Measurements from ENCODE around the gene CYTH3. TPM values are rescaled to one million over a fixed set of nuclear protein-coding genes. Genes with fewer than 3 reads are reported as not detected.

The CYTH3 gene
- total and polyA plus RNA-seq, 2 donors (not counting 3 experiments of a cell fraction or from before 2014, with no cell fraction given), result 8.6 to 11.2 TPM

- intact Hi-C loops (cut with micrococcal nuclease) (no loop called here), dilution Hi-C loops (cut with MboI; ENCODE audit: extremely low pct_ligation_motif_present, low sequenced_read_pairs) (no loop called here)
- no peak overlapping the region for H3K27ac ChIP-seq (ENCODE audit: insufficient read depth, low read depth, low read length)
- no peak for DNase-seq (ENCODE audit: low read depth, low spot score)
- H3K4me3 ChIP-seq (replicated peaks in 1 of 3; ENCODE audit: insufficient read depth in 1 of 3, low read depth in 1 of 3, low read length in 3 of 3), result no peak overlapping the region
- no peaks in the 10 kb centered on the region for H4K20me1 ChIP-seq (replicated peaks; ENCODE audit: control insufficient read depth, extremely low read depth, insufficient read depth, low read length)
- no peak overlapping the region for H2AFZ ChIP-seq (ENCODE audit: low read depth, low read length)
- H3K9me1 ChIP-seq (replicated peaks; ENCODE audit: control insufficient read depth, extremely low read depth, insufficient read depth, low read length), result no peaks in the 10 kb centered on the region
- H3K79me2 ChIP-seq (ENCODE audit: control insufficient read depth, insufficient read depth, low read length), result no peaks in the 10 kb centered on the region
- POLR2A ChIA-PET, result no interaction called here
- CTCF ChIA-PET, result no interaction called here
- no peaks in the 10 kb centered on the region for H3K9me3 ChIP-seq (replicated peaks; ENCODE audit: control insufficient read depth, insufficient read depth, low read length)
- no peak overlapping the region for H3K9ac ChIP-seq (replicated peaks; ENCODE audit: extremely low read depth, insufficient read depth, low read length)
- peaks cover 0 to 4% of the 10 kb centered on the region in 2 experiments for H3K36me3 ChIP-seq (ENCODE audit: control insufficient read depth in 2 of 2, extremely low read depth in 1 of 2, insufficient read depth in 2 of 2, low read length in 2 of 2)
- no peak for TF ChIP-seq POLR2A (IDR thresholded peaks at IDR 0.05; ENCODE audit: low read depth, low read length)
- no peak for TF ChIP-seq JUN (IDR thresholded peaks at IDR 0.05; ENCODE audit: borderline replicate concordance, insufficient read depth, insufficient read length, low read depth)
- no peak for TF ChIP-seq CTCF (IDR thresholded peaks at IDR 0.05; ENCODE audit: extremely low read depth in 1 of 2, insufficient read depth in 1 of 2, low read depth in 1 of 2, low read length in 2 of 2)
- no peak for TF ChIP-seq GATA2 (IDR thresholded peaks at IDR 0.05; ENCODE audit: insufficient read depth, insufficient read length, low read depth, low read length)
- no peak for TF ChIP-seq MYC (IDR thresholded peaks at IDR 0.05; ENCODE audit: low read depth, low read length)
- no peak for TF ChIP-seq EZH2 (IDR thresholded peaks at IDR 0.05; ENCODE audit: borderline replicate concordance, low read depth, low read length, severe bottlenecking)
- TF ChIP-seq POLR2AphosphoS5 (IDR thresholded peaks at IDR 0.05; ENCODE audit: insufficient read depth, low read depth, low read length), result no peak
- TF ChIP-seq FOS (IDR thresholded peaks at IDR 0.05; ENCODE audit: borderline replicate concordance, insufficient read depth, low read length), result no peak
- no peak for TF ChIP-seq MAX (IDR thresholded peaks at IDR 0.05; ENCODE audit: insufficient read depth, insufficient read length)
- H3K27me3 ChIP-seq (ENCODE audit: control insufficient read depth in 2 of 2, insufficient read depth in 2 of 2, low read length in 2 of 2), result no peaks in the 10 kb centered on the region
- no peaks in the 10 kb centered on the region for H3K4me1 ChIP-seq (ENCODE audit: control insufficient read depth, extremely low read depth, insufficient read depth, low read length)
- no peak for FAIRE-seq
- no TSS peak for BruUV-seq (replicated peaks)
- no peak overlapping the region for H3K4me2 ChIP-seq (ENCODE audit: insufficient read depth, low read length)
These were observed 106.0 kb downstream of the CYTH3 start for GRCh38 chr7:6166443-6166891.

All from endothelial cell of umbilical vein (primary cell).